AG04449 (cell line): ENCODE results near the gene SLC20A1.

Source experiments
- CTCF ChIA-PET: fragments of 350-600 bp; formaldehyde crosslinking; extraction: SDS; loops from one replicate; lab custom pipeline; 2021; ENCODE audit warnings: antibody characterized with exemption; lab: Yijun Ruan, JAX
- POLR2A ChIA-PET: fragments of 400-600, 350-600 bp; formaldehyde crosslinking; extraction: SDS; loops from one replicate; lab custom pipeline; 2020; ENCODE audit warnings: antibody characterized with exemption, inconsistent platforms; lab: Yijun Ruan, JAX
- DNase-seq: peaks from one replicate; pipeline ENCODE4 v3.0.0-alpha.2; 2010; ENCODE audit warnings: low read depth, low spot score
- H3K4me3 ChIP-seq: 2 replicates; pipeline ENCODE4 v1.5.1; 2011; ENCODE audit warnings: low read depth, mild to moderate bottlenecking, control low read depth, low read length
- TF ChIP-seq, protein P1 (sequence below): IDR thresholded peaks from one replicate; pipeline ENCODE4 v1.5.1; 2011; ENCODE audit warnings: mild to moderate bottlenecking, moderate library complexity, low read length, control low read depth, inconsistent platforms; ENCODE audit not compliant: insufficient read depth; ENCODE audit errors: missing control alignments

Gene SLC20A1

DNA sequence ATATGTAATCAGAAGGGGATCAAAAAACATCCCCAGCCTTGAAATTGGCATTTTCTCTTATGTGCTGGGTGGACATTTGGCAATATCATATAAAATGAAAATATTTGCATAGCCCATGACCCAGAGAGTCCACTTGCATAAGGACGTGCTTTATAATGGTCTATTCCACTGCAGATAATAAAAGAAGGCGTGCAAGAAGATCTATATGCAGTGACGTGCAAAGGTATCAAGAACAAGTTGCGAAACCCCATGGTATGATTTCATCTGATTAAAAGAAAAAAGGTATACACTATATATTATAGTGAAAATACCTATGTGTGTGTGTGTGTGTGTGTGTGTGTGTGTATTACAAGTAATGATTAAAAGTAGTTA is 8.5 kb upstream of the SLC20A1 start:
- DNase-seq = no peak
- TF ChIP-seq, protein P1, sequence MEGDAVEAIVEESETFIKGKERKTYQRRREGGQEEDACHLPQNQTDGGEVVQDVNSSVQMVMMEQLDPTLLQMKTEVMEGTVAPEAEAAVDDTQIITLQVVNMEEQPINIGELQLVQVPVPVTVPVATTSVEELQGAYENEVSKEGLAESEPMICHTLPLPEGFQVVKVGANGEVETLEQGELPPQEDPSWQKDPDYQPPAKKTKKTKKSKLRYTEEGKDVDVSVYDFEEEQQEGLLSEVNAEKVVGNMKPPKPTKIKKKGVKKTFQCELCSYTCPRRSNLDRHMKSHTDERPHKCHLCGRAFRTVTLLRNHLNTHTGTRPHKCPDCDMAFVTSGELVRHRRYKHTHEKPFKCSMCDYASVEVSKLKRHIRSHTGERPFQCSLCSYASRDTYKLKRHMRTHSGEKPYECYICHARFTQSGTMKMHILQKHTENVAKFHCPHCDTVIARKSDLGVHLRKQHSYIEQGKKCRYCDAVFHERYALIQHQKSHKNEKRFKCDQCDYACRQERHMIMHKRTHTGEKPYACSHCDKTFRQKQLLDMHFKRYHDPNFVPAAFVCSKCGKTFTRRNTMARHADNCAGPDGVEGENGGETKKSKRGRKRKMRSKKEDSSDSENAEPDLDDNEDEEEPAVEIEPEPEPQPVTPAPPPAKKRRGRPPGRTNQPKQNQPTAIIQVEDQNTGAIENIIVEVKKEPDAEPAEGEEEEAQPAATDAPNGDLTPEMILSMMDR = no peak
- POLR2A ChIA-PET = no interaction called here
- CTCF ChIA-PET = interaction anchor here (0.9 to 2.6 kb wide), 2 partner anchors 8 to 11 kb away, joined by 3 to 15 read pairs; no protein-coding TSS in a partner anchor
- H3K4me3 ChIP-seq = no peak overlapping the region

GRCh38 chr2:112639936-112640335 is 5.8 kb upstream of the SLC20A1 start:
- DNase-seq = no peak
- TF ChIP-seq, protein P1 = no peak
- ChIA-PET CTCF (interaction anchor here (8.7 kb wide), 1 partner anchor 11 kb away, joined by 133 read pairs; no protein-coding TSS in a partner anchor), POLR2A (interaction anchor here (3.2 kb wide), 1 partner anchor 12 kb away, joined by 26 read pairs; no protein-coding TSS in a partner anchor)
- no peak overlapping the region for H3K4me3 ChIP-seq

DNA sequence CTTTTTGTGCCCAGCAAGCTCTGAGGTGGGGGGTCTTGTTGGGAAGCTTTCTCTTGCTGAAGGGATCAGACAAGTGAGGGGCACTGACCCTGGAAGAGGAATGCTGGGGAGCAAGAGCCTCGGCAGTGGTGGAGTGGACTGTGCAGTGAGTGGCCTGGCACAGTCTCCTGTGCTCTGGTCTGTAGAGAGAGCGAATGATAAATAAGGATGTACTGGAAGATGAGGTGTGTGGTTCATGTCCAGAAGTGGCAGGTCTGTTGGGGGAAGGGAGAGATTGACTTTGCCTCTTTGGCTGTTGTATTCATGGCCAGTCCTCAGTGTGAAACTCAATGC is 5.3 kb upstream of the SLC20A1 start:
- DNase-seq = no peak
- H3K4me3 ChIP-seq = no peak overlapping the region
- TF ChIP-seq, protein P1 = no peak
- CTCF ChIA-PET = interaction anchor here (0.6 to 8.7 kb wide), 6 partner anchors 11 to 86 kb away, joined by 3 to 133 read pairs (median 4); no protein-coding TSS in a partner anchor
- POLR2A ChIA-PET = interaction anchor here (1.1 to 3.2 kb wide), 2 partner anchors 9 to 13 kb away, joined by 7 to 26 read pairs; no protein-coding TSS in a partner anchor

DNA sequence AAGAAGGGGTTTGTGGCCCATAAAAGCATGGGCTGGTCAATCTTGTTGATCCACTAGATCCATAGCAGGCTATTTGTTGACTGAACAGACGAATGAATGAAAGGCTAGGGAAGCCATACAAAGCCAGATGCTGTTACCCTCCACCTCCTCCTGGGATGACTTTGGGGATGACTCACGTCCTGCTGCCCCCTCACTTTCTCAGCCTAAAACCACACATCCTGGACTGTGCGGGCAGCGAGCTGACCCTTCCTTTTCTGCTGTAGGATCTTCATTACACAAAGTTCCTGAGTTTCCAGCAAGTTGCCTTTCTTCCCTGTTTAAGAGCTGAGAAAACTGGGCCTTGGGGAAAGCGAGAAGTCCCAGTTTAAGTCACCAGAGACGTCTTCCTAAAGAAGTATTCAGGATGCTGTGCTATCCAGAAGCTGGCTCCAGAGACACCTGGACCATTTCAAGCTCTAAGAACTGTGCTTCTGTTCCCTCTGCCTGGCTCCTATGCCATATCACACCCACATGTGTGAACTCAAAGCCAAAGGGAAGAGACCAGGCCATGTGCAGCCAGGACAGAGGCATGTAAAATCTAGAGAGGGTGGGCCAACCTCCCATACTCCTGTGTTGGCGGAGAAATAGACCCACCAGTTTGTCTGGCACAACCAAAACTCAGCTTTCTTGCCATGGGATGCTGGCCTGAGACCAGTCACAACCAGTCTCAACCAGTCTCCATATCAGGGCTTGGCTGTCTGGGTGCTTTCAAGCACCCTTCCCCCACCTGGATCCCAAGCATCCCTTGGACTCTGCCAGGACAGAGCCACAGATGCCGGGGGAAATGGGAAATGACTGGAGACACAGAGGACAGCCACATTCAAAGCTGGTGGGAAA is 4.7 kb upstream of the SLC20A1 start:
- no peak overlapping the region for H3K4me3 ChIP-seq
- CTCF ChIA-PET = interaction anchor here (0.6 to 8.7 kb wide), 6 partner anchors 12 to 86 kb away, joined by 3 to 133 read pairs (median 4); no protein-coding TSS in a partner anchor
- no peak for DNase-seq
- POLR2A ChIA-PET = interaction anchor here (0.8 to 3.2 kb wide), 3 partner anchors 10 to 16 kb away, joined by 4 to 26 read pairs (median 7); no protein-coding TSS in a partner anchor
- TF ChIP-seq, protein P1 = no peak

DNA sequence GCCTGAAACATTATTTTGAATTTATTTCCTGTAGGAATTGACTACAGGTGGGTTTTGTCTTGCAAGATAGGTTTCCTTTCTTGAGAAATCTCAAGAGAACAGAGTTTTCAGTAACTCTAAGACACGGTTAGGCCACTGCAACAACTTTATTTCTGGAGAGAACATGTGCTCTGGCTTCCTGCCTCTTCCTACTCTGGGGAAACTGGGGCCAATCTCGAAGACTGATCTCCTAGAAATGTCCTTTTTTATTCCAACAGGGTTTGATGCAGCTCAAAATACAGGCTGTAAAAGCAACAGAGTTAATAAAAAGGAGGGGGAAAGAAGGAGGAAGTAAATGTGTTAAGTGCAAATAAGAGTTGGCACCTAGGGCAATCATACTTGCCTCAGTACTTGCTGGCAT is 4.0 kb upstream of the SLC20A1 start:
- no peak for DNase-seq
- H3K4me3 ChIP-seq = no peak overlapping the region
- POLR2A ChIA-PET = interaction anchor here (0.8 to 3.2 kb wide), 2 partner anchors 14 to 16 kb away, joined by 4 to 26 read pairs; no protein-coding TSS in a partner anchor
- CTCF ChIA-PET = interaction anchor here (1.0 to 8.7 kb wide), 4 partner anchors 13 to 85 kb away, joined by 3 to 133 read pairs (median 10); no protein-coding TSS in a partner anchor
- TF ChIP-seq, protein P1 = no peak

DNA sequence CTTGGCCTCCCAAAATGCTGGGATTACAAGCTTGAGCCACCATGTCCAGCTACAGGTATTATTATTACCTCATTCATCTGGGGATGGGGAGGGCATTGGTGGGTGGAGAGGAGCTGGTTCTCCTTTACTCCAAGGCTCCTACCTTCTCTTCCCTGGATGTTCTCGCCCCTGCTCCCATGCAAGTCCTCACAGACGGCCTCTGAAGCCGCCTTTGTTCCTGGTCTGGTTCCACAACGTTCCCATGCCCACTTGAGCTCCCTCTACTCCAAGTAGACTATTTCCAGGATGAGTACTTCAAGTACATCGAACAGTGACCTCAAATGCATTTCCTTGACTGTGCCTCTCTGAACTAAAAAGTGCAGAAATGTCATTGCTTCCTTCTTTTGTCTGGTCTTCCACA is 3.2 kb upstream of the SLC20A1 start:
- H3K4me3 ChIP-seq = no peak overlapping the region
- POLR2A ChIA-PET = interaction anchor here (3.2 kb wide), 1 partner anchor 15 kb away, joined by 26 read pairs; no protein-coding TSS in a partner anchor
- CTCF ChIA-PET = interaction anchor here (2.7 to 8.7 kb wide), 2 partner anchors 14 to 84 kb away, joined by 14 to 133 read pairs; no protein-coding TSS in a partner anchor
- no peak for DNase-seq
- TF ChIP-seq, protein P1 = no peak
